HEK293 (cell line): ENCODE results near the gene SULT2A1.

Source experiments
- KLF16 ChIP-seq: fragments of 450-650 bp; formaldehyde crosslinking; IDR thresholded peaks from 2 replicates; pipeline ENCODE4 v1.5.1; 2017; ENCODE audit warnings: missing biosample characterization, missing genetic modification characterization
- YY1 ChIP-seq: fragments of 450-650 bp; formaldehyde crosslinking; IDR thresholded peaks from 2 replicates; pipeline ENCODE4 v1.5.1; 2018; ENCODE audit warnings: missing biosample characterization, missing genetic modification characterization
- ZNF155 ChIP-seq: fragments of 450-650 bp; formaldehyde crosslinking; IDR thresholded peaks from 2 replicates; pipeline ENCODE4 v1.5.1; 2016; ENCODE audit warnings: missing biosample characterization, missing genetic modification characterization
- ZNF292 ChIP-seq: fragments of 450-650 bp; formaldehyde crosslinking; IDR thresholded peaks from 2 replicates; pipeline ENCODE4 v1.5.1; 2016; ENCODE audit warnings: low read depth, missing biosample characterization, missing genetic modification characterization, borderline replicate concordance
- ZNF311 ChIP-seq: fragments of 450-650 bp; formaldehyde crosslinking; IDR thresholded peaks from 2 replicates; pipeline ENCODE4 v1.5.1; 2017; ENCODE audit warnings: missing biosample characterization, missing genetic modification characterization, borderline replicate concordance
- TF ChIP-seq, protein P1 (sequence below): fragments of 450-650 bp; formaldehyde crosslinking; IDR thresholded peaks from 2 replicates; pipeline ENCODE4 v1.5.1; 2016; ENCODE audit warnings: missing biosample characterization, missing genetic modification characterization
- TF ChIP-seq, protein P2 (sequence below): fragments of 450-650 bp; formaldehyde crosslinking; IDR thresholded peaks from 2 replicates; pipeline ENCODE4 v1.5.1; 2016; ENCODE audit warnings: missing biosample characterization, missing genetic modification characterization
- TF ChIP-seq, protein P3 (sequence below): fragments of 450-650 bp; formaldehyde crosslinking; IDR thresholded peaks from 2 replicates; pipeline ENCODE4 v1.5.1; 2017; ENCODE audit warnings: missing biosample characterization, missing genetic modification characterization
- TF ChIP-seq, protein P4 (sequence below): fragments of 450-650 bp; formaldehyde crosslinking; IDR thresholded peaks from 2 replicates; pipeline ENCODE4 v1.5.1; 2016; ENCODE audit warnings: missing biosample characterization, missing genetic modification characterization
- TF ChIP-seq, protein P5 (sequence below): fragments of 450-650 bp; formaldehyde crosslinking; IDR thresholded peaks from 2 replicates; pipeline ENCODE4 v1.5.1; 2016; ENCODE audit warnings: missing biosample characterization, missing genetic modification characterization, borderline replicate concordance
- TF ChIP-seq, protein P6 (sequence below): fragments of 450-650 bp; formaldehyde crosslinking; conservative IDR thresholded peaks from 2 replicates; pipeline ENCODE4 v1.5.1; 2016; ENCODE audit warnings: low read depth, missing biosample characterization, missing genetic modification characterization
- TF ChIP-seq, protein P7 (sequence below): sonication (generic); formaldehyde crosslinking; IDR thresholded peaks from 2 replicates; pipeline ENCODE4 v1.8.1; 2022; ENCODE audit warnings: mild to moderate bottlenecking, moderate library complexity, missing genetic modification reagents

DNA sequence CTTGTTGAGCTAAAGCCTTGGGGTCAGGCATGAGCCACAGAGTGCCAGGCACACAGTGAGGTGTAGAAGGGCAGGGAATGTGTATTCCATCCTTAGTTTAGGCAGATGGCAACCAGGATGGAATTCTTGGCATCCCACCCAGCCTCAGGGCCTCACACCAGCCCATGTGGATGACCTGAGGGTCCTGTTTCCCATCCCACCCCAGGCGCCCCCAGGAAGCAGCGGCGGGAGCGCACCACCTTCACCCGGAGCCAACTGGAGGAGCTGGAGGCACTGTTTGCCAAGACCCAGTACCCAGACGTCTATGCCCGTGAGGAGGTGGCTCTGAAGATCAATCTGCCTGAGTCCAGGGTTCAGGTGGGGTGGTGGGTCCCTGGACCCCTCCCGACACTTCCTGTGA is 50.1 kb downstream of the SULT2A1 start:
- TF ChIP-seq ZNF292 (tag by site-specific recombination) (no peak), KLF16 (tag by site-specific recombination) (no peak), ZNF155 (tag by site-specific recombination) (no peak), ZNF311 (tag by site-specific recombination) (no peak), YY1 (tag by site-specific recombination) (no peak)
- TF ChIP-seq, protein P1, sequence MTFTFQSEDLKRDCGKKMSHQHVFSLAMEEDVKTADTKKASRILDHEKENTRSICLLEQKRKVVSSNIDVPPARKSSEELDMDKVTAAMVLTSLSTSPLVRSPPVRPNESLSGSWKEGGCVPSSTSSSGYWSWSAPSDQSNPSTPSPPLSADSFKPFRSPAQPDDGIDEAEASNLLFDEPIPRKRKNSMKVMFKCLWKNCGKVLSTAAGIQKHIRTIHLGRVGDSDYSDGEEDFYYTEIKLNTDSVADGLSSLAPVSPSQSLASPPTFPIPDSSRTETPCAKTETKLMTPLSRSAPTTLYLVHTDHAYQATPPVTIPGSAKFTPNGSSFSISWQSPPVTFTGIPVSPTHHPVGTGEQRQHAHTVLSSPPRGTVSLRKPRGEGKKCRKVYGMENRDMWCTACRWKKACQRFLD (tag by site-specific recombination): no peak
- TF ChIP-seq, protein P2, sequence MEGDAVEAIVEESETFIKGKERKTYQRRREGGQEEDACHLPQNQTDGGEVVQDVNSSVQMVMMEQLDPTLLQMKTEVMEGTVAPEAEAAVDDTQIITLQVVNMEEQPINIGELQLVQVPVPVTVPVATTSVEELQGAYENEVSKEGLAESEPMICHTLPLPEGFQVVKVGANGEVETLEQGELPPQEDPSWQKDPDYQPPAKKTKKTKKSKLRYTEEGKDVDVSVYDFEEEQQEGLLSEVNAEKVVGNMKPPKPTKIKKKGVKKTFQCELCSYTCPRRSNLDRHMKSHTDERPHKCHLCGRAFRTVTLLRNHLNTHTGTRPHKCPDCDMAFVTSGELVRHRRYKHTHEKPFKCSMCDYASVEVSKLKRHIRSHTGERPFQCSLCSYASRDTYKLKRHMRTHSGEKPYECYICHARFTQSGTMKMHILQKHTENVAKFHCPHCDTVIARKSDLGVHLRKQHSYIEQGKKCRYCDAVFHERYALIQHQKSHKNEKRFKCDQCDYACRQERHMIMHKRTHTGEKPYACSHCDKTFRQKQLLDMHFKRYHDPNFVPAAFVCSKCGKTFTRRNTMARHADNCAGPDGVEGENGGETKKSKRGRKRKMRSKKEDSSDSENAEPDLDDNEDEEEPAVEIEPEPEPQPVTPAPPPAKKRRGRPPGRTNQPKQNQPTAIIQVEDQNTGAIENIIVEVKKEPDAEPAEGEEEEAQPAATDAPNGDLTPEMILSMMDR (tag by site-specific recombination): no peak
- TF ChIP-seq, protein P3, sequence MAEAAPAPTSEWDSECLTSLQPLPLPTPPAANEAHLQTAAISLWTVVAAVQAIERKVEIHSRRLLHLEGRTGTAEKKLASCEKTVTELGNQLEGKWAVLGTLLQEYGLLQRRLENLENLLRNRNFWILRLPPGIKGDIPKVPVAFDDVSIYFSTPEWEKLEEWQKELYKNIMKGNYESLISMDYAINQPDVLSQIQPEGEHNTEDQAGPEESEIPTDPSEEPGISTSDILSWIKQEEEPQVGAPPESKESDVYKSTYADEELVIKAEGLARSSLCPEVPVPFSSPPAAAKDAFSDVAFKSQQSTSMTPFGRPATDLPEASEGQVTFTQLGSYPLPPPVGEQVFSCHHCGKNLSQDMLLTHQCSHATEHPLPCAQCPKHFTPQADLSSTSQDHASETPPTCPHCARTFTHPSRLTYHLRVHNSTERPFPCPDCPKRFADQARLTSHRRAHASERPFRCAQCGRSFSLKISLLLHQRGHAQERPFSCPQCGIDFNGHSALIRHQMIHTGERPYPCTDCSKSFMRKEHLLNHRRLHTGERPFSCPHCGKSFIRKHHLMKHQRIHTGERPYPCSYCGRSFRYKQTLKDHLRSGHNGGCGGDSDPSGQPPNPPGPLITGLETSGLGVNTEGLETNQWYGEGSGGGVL (tag by site-specific recombination): no peak
- TF ChIP-seq, protein P4, sequence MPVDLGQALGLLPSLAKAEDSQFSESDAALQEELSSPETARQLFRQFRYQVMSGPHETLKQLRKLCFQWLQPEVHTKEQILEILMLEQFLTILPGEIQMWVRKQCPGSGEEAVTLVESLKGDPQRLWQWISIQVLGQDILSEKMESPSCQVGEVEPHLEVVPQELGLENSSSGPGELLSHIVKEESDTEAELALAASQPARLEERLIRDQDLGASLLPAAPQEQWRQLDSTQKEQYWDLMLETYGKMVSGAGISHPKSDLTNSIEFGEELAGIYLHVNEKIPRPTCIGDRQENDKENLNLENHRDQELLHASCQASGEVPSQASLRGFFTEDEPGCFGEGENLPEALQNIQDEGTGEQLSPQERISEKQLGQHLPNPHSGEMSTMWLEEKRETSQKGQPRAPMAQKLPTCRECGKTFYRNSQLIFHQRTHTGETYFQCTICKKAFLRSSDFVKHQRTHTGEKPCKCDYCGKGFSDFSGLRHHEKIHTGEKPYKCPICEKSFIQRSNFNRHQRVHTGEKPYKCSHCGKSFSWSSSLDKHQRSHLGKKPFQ (tag by site-specific recombination): no peak
- TF ChIP-seq, protein P5, sequence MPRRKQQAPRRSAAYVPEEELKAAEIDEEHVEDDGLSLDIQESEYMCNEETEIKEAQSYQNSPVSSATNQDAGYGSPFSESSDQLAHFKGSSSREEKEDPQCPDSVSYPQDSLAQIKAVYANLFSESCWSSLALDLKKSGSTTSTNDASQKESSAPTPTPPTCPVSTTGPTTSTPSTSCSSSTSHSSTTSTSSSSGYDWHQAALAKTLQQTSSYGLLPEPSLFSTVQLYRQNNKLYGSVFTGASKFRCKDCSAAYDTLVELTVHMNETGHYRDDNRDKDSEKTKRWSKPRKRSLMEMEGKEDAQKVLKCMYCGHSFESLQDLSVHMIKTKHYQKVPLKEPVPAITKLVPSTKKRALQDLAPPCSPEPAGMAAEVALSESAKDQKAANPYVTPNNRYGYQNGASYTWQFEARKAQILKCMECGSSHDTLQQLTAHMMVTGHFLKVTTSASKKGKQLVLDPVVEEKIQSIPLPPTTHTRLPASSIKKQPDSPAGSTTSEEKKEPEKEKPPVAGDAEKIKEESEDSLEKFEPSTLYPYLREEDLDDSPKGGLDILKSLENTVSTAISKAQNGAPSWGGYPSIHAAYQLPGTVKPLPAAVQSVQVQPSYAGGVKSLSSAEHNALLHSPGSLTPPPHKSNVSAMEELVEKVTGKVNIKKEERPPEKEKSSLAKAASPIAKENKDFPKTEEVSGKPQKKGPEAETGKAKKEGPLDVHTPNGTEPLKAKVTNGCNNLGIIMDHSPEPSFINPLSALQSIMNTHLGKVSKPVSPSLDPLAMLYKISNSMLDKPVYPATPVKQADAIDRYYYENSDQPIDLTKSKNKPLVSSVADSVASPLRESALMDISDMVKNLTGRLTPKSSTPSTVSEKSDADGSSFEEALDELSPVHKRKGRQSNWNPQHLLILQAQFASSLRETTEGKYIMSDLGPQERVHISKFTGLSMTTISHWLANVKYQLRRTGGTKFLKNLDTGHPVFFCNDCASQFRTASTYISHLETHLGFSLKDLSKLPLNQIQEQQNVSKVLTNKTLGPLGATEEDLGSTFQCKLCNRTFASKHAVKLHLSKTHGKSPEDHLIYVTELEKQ (tag by site-specific recombination): no peak
- TF ChIP-seq, protein P6, sequence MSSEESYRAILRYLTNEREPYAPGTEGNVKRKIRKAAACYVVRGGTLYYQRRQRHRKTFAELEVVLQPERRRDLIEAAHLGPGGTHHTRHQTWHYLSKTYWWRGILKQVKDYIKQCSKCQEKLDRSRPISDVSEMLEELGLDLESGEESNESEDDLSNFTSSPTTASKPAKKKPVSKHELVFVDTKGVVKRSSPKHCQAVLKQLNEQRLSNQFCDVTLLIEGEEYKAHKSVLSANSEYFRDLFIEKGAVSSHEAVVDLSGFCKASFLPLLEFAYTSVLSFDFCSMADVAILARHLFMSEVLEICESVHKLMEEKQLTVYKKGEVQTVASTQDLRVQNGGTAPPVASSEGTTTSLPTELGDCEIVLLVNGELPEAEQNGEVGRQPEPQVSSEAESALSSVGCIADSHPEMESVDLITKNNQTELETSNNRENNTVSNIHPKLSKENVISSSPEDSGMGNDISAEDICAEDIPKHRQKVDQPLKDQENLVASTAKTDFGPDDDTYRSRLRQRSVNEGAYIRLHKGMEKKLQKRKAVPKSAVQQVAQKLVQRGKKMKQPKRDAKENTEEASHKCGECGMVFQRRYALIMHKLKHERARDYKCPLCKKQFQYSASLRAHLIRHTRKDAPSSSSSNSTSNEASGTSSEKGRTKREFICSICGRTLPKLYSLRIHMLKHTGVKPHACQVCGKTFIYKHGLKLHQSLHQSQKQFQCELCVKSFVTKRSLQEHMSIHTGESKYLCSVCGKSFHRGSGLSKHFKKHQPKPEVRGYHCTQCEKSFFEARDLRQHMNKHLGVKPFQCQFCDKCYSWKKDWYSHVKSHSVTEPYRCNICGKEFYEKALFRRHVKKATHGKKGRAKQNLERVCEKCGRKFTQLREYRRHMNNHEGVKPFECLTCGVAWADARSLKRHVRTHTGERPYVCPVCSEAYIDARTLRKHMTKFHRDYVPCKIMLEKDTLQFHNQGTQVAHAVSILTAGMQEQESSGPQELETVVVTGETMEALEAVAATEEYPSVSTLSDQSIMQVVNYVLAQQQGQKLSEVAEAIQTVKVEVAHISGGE (tag by site-specific recombination): no peak
- TF ChIP-seq, protein P7, sequence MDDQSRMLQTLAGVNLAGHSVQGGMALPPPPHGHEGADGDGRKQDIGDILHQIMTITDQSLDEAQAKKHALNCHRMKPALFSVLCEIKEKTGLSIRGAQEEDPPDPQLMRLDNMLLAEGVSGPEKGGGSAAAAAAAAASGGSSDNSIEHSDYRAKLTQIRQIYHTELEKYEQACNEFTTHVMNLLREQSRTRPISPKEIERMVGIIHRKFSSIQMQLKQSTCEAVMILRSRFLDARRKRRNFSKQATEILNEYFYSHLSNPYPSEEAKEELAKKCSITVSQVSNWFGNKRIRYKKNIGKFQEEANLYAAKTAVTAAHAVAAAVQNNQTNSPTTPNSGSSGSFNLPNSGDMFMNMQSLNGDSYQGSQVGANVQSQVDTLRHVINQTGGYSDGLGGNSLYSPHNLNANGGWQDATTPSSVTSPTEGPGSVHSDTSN (CRISPR knock-in tag): no peak
